ENCODE measurements around the gene CCDC17.

Gene CCDC17

GRCh38 chr1:45623972-45624371 lies at the start of gene CCDC17:
Gene CCDC17 (minus strand): TSS chr1:45624054. CDS start chr1:45623909, 145 bp downstream.
- DNase-seq = no peak

GRCh38 chr1:45669859-45670655 lies 46.2 kb upstream of the CCDC17 start:
- DNase-seq = no peak

DNA sequence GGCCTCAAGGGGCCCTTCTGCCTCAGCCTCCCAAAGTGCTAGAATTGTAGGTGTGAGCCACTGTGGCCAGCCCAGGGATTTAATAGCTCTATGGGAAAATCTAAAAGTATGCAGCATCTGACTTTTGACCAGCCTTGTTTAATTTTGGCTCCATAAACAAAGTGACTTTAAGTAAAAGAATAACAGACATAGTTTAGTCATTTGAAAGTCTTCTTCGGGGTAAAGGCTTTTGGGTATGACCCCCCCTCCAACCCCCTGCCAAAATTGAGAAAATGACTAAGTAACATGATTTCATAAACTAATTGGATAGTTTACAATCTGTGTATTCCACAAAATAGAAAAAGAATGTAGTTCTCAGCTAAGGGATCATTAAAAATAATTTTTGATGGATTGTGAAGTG lies 45.5 kb upstream of the CCDC17 start:
- no peak for DNase-seq

GRCh38 chr1:45668526-45668925 lies 44.7 kb upstream of the CCDC17 start:
- no peak for DNase-seq

- no peak for DNase-seq
These were observed 43.7 kb upstream of the CCDC17 start for GRCh38 chr1:45667321-45668111.

DNA sequence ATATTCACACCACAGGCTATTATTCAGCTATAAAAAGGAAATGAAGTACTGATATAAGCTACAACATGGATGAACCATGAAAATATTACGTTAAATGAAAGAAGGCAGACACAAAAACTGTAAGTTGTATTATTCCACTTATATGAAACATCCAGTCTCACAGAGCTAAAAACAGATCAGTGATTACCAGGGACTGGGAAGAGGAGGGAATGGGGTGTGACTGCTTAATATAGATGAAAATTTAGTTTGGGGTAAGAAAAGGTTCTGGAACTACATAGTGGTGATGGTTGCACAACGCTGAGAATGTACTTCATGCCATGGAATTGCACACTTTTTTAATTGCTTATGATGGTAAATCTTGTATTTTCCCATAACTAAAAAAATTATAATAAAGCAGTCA lies 43.0 kb upstream of the CCDC17 start:
- no peak for DNase-seq

- no peak for DNase-seq
These were observed 36.5 kb upstream of the CCDC17 start for GRCh38 chr1:45660336-45660735.

- no peak for DNase-seq
These were observed 35.4 kb upstream of the CCDC17 start for GRCh38 chr1:45659222-45659621.

DNA sequence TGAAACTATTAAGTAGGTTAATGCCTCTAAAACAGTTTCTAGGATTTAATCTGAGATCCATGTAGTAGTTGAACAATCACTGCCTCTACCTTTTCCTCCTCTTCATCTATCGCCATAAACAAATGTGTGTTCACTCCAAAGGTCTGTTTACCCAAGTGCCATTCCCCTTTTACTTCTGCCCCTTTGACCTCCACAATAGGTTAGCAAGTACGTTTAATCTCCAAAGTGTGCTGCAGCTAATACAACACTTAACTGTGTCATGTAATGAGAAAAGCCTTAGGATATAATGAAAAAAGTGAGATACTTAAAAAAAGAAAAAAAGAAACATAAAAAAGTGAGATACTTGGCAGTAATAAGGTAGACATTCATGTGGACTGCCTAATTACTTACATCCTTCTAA lies 34.3 kb upstream of the CCDC17 start:
- no peak for DNase-seq

DNA sequence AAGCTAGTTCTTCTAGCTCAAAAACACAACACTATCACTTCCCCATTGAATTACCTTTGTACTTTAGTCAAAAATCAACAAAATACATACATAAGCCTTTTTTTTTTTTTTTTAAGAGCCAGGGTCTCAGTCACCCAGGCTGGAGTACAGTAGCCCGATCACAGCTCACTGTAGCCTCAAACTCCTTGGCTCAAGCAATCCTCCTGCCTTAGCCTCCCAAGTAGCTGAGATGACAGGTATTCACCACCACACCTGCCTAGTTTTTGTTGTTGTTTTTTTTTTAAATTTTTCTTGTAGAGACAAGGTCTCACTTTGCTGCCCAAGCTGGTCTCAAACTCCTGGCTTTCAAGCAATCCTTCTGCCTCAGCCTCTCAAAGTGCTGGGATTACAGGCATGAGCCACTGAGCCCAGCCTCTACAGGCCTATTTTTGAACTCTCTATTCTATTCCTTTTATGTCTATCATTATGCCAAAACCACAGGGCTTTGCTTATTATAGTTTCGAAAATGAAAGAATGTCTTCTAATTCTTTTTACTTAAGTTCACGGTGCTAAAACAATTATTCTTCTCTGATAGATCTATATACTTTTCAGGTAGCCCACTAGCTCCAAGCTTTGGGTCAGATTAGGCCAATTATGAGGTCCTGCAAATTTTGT lies 32.8 kb upstream of the CCDC17 start:
- no peak for DNase-seq

DNA sequence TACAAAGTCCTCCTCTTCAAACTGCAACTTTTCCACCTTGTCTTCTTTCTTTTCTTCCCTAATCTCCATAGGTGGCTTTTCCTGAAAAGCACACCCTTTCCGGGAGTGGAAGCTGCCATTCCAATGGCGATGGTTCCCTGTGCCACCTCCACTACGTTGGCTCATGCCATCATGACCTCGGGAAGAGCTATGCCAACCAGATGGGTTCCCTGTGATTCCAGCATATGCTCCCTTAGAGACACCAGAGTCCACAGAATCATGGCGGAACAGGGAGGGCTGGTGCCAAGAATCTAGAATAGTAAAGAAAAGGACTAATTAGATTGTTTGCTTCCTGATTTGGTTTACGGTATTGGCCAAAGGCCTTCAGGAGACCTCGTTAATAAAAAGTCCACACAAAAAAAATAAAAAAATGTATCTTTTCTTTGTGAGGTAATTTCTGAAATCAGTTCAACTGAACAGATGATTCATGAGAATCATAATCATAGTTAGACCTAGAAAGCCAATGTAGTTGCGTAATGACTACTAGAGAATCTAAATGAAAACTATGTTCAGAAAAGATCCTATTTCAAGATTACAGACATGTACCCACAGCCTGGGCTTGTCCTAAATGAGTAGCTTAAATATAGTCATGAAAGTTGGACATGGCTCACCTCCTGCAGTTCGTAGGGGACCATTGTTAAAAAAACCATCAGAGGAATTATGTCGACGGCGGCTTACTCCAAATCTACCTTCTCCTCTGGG lies 30.9 kb upstream of the CCDC17 start:
- DNase-seq = no peak

- no peak for DNase-seq
These were observed 23.6 kb upstream of the CCDC17 start for GRCh38 chr1:45647248-45648021.

DNA sequence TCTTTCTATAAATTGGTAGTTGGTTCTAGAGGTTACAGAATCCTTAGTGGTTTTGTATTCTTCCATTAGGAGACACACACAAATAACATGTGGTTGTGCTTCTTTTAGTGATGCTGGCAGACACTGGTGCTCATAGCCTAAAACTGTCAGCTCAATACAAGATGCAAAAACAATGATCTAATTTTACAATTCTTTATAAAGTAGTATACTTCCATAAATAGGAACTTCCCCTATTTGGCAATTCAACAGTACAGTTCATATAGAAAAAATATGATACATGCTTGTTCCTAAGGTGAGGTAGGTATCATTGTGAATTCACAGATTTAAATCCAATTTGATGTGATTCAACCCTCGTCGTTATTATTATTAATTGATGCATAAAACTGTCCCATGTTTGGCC lies 20.8 kb upstream of the CCDC17 start:
- DNase-seq = no peak

DNA sequence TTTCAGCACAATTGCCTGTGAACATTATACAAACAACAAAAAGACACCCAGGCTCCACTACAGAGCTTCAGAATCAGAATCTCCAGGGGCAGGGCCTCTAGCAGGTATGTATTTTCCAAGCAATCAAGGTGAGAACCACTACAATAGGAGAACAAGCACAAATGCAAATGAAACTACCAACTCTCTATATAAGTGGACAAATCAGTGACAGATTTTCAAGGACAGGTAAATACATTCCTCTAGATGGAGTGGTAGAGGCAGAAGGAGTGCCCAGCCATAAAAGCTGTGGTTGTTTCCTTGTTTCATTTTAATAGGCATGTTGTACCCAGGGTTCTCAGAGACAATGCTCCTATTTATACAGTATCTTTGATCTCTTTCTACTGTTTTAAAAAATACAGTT lies 20.1 kb upstream of the CCDC17 start:
- no peak for DNase-seq

GRCh38 chr1:45643321-45643720 lies 19.5 kb upstream of the CCDC17 start:
- no peak for DNase-seq

- no peak for DNase-seq
These were observed 16.4 kb upstream of the CCDC17 start for GRCh38 chr1:45640293-45640692.

- DNase-seq = no peak
These were observed 11.4 kb upstream of the CCDC17 start for GRCh38 chr1:45635211-45635610.

GRCh38 chr1:45630429-45630828 lies 6.6 kb upstream of the CCDC17 start:
- no peak for DNase-seq

- DNase-seq = no peak
These were observed 5.2 kb upstream of the CCDC17 start for GRCh38 chr1:45629035-45629434.

DNA sequence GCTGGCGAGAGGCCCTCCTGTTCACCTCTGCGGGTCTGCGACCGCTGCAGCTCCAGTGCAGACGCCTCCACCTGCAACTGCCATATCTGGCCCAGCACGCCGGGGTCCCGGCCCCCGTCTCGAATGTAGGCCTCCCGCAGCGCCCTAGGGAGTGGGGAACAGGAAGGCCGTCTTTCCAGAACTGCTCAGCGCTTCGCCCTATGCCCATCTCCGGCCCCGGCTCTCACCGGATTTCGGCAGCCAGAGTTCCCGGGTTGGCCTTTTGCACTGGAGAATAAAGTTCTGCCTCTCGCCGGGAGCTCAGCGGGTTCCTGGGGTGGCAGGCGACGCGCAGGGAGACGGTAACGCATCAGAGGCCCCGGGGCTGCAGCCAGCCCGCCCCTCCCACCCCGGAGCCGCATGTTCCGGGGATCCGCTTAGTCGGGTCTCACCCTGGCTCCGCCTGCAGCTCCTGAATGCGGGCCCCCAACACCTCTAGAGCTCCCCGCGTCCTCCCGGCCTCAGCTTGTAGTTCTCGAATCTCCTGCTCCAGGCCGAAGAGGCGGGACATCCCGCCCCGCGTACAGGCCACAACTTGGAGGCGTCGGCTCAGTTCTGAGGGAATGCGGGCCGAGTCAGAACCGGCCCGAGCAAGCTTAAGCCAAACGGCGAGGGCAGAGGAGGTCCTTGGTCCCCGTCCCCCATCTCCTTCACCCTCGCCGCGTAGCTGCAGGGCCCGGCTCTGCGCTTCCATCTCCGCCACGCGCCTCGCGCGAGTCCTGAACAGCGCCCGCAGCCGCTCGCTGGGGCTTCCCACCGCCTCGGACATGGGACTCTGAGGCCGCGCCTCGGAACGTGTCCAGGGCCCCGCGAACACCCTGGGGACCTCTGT lies 1.1 kb downstream of the CCDC17 start:
- DNase-seq = no peak

DNA sequence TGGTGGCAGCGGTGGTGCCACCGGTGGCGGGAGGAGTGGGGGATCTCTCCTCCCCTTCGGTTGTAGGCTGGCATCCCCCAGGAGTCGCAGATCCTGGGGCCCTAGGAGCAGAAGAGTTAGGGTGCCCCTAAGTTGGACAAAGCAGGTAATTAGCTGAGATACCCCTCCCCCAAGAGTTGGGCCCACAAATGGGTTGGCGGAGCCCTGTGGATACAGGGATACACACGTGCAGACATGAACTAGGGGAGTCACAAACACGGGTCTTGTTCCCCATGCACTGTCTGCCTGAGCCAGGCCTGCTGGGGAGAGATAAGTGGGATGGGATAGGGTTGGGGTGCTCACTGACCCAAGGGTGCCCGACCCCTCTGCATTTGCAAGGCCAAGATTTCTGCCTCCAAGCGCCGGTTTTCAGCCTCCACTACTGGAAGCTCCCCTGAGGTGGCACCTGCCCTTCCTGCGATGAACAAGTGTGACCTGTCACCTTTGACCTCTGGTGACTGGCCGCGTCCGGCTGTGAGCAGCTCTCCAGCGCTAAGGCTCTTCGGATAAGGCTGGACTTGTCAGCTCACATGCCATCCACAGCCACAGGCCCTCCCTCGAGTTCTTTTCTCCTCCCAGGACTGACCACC lies 1.8 kb downstream of the CCDC17 start:
- no peak for DNase-seq

All from CD4-positive, alpha-beta T cell treated with Interleukin-12 subunit alpha and Interleukin-12 subunit beta, for 1 hour (primary cell).